Lung (tissue), 12 donors: ENCODE measurements around the gene AADACL4. TPM values are rescaled to one million over a fixed set of nuclear protein-coding genes. Genes with fewer than 3 reads are reported as not detected.

Experiments
- ATAC-seq: fragments of 200-7000 bp; cut with Tn5 transposase; one replicate; pipeline ENCODE4 v1.9.1; 2020; ENCODE audit warnings: moderate number of reproducible peaks; ENCODE audit not compliant: insufficient read depth, low FRiP score
- DNase-seq, 3 donors: peaks; one replicate each; pipeline ENCODE4 v3.0.0-alpha.2; 2013 to 2017
- H3K27ac ChIP-seq, 2 donors: one replicate each; pipeline ENCODE4 v1.5.1; 2013; ENCODE audit warnings: mild to moderate bottlenecking in 2 of 2, moderate library complexity in 2 of 2, control low read depth in 1 of 2, inconsistent platforms in 1 of 2, low read depth in 1 of 2, low read length in 1 of 2
- H3K27me3 ChIP-seq, 3 donors: one replicate each; pipeline ENCODE4 v1.5.1; 2013; ENCODE audit warnings: low read length in 2 of 3; ENCODE audit not compliant: control insufficient read depth in 3 of 3, insufficient read depth in 3 of 3
- H3K36me3 ChIP-seq, 4 donors: one replicate each; pipeline ENCODE4 v1.5.1; 2013; ENCODE audit warnings: low read length in 4 of 4, mild to moderate bottlenecking in 1 of 4, moderate library complexity in 1 of 4; ENCODE audit not compliant: control insufficient read depth in 4 of 4, insufficient read depth in 4 of 4
- H3K4me1 ChIP-seq, 5 donors: one replicate each; pipeline ENCODE4 v1.5.1; 2013; ENCODE audit warnings: low read length in 5 of 5, mild to moderate bottlenecking in 2 of 5, moderate library complexity in 1 of 5; ENCODE audit not compliant: control insufficient read depth in 5 of 5, insufficient read depth in 5 of 5
- H3K4me3 ChIP-seq: one replicate; pipeline ENCODE4 v1.5.1; 2013; ENCODE audit warnings: mild to moderate bottlenecking, control low read depth, moderate library complexity
- H3K9ac ChIP-seq, 2 donors: one replicate each; pipeline ENCODE4 v1.5.1; 2013; ENCODE audit warnings: low read length in 2 of 2, control low read depth in 1 of 2; ENCODE audit not compliant: insufficient read depth in 1 of 2
- H3K9me3 ChIP-seq, 4 donors: one replicate each; pipeline ENCODE4 v1.5.1; 2013; ENCODE audit warnings: low read length in 3 of 4, mild to moderate bottlenecking in 1 of 4, moderate library complexity in 1 of 4; ENCODE audit not compliant: control insufficient read depth in 4 of 4, insufficient read depth in 3 of 4
- WGBS, 2 donors: extraction: QIAGEN DNeasy Blood & Tissue Kit; methylation state at CpG; one replicate each; pipeline ENCODE4 v1.1.7; 2013; 5-methylcytosine and 5-hydroxymethylcytosine counted together
- polyA plus RNA-seq, 2 donors: library from polyadenylated mRNA; stranded (reverse); fragments of 200-250 nt; gene quantifications; one replicate each; pipeline ENCODE4 v1.2.1, GENCODE V29; 2013
- total RNA-seq, 2 donors: library from RNA; depleted of rRNA in 1 of 2; stranded (reverse); fragments of >200 nt in 1 of 2; gene quantifications; one replicate each; pipeline ENCODE4 v1.2.1, GENCODE V29; 2014 to 2021
- TF ChIP-seq, protein P1 (sequence below): IDR thresholded peaks from 2 replicates; pipeline ENCODE4 v1.5.1; 2012; ENCODE audit warnings: mild to moderate bottlenecking; ENCODE audit errors: control extremely low read depth, extremely low read depth
- donor health status: control.
- donor health status: control.
- donor health status: Bipolar disorder and iron deficiency.
- donor health status: healthy.
- donor health status: DM: yes; HTN: yes; CAD: no.

AADACL4 gene
- total and polyA plus RNA-seq, 4 donors: not detected

DNA sequence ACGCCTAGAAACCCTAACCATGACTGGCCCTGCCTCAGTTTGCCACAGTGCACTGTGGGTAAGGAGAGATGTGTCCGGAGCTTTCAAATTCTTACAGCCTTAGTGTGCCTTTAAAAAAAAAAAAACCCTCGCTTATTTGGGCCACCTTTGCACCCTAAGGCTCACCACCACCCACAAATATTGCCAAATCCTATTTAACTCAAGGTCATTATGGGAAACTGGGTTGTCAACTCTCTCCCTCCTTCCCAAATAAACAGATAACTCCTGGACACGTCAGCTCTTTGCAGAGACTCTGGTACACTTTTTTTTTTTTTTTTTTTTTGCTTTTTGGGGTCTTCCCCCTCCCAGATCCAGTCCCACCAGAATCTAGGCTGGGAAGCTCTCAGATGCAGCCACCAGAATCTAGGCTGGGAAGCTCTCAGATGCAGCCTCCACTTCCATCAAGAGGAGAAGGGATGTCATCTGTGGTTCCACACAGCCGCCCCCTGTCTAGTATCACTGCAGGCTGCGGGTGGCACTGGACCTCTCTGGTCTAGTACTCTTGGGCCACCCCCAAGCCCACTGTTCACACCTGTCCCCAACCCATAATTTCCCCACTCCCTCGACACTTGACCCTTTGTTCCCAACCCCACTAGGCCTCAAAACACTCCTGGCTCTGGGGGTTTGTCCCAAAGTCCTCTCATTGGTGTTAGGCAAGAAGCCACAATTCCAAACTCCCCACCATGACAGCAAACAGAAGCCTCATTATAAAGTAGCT is 29.3 kb upstream of the AADACL4 start:
- ATAC-seq (no peak), DNase-seq (no peak)
- Histone ChIP-seq H3K36me3 (peaks cover 0 to 13% (median 9%) of the 10 kb centered on the region in 4 donors), H3K27me3 (no peaks in the 10 kb centered on the region), H3K9ac (no peak overlapping the region), H3K4me1 (peaks cover 5 to 31% (median 10%) of the 10 kb centered on the region in 5 donors), H3K4me3 (no peak overlapping the region), H3K9me3 (no peaks in the 10 kb centered on the region), H3K27ac (peak overlapping the region; percentile 90 to 98)
- TF ChIP-seq, protein P1, sequence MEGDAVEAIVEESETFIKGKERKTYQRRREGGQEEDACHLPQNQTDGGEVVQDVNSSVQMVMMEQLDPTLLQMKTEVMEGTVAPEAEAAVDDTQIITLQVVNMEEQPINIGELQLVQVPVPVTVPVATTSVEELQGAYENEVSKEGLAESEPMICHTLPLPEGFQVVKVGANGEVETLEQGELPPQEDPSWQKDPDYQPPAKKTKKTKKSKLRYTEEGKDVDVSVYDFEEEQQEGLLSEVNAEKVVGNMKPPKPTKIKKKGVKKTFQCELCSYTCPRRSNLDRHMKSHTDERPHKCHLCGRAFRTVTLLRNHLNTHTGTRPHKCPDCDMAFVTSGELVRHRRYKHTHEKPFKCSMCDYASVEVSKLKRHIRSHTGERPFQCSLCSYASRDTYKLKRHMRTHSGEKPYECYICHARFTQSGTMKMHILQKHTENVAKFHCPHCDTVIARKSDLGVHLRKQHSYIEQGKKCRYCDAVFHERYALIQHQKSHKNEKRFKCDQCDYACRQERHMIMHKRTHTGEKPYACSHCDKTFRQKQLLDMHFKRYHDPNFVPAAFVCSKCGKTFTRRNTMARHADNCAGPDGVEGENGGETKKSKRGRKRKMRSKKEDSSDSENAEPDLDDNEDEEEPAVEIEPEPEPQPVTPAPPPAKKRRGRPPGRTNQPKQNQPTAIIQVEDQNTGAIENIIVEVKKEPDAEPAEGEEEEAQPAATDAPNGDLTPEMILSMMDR: no peak
- 73 to 80% methylated on average over 7 of the region's 7 CpGs for WGBS, 2 donors

DNA sequence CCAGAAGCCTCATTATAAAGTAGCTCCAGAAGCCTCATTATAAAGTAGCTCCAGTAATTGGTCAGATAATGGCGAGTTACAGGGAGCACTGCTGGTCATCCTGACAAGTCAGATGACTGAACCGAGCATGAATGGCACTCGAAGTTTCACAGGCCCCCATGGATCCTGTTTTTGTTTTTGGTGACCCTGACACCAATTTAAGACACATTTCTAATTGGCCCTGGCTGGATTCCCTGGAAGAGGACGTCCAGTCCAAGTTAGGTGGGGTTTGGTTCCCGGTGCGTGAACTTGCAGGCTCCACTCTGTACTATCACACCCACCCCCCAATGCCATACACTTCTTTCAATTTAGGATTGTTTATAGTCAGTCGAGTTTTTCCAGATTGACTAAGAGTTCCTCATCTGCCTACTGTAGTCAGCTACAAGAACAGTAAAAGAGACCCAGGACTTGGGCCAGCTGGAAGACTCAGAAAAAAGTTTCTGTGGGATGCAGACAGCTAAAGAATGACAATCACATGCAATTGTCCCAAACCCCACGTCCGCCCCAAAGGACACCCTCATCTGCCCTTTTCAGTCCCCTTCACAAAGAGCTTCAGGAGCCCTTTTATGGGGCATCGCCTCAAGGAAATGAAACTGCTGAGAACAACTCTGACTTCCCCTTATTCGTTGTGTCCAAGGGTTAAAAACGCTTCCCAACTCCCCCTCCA is 28.6 kb upstream of the AADACL4 start:
- no peaks in the 10 kb centered on the region for H3K27me3 ChIP-seq
- peaks cover 5 to 32% (median 12%) of the 10 kb centered on the region in 5 donors for H3K4me1 ChIP-seq
- peak in 2 of 3 donors; percentile 52 to 65 for DNase-seq
- 20 to 31% methylated on average over 12 of the region's 12 CpGs for WGBS, 2 donors
- peak overlapping the region; percentile 90 to 98 for H3K27ac ChIP-seq
- peak overlapping the region; percentile 34 for H3K4me3 ChIP-seq
- no peak for ATAC-seq
- TF ChIP-seq, protein P1: no peak
- H3K9me3 ChIP-seq: no peaks in the 10 kb centered on the region
- H3K9ac ChIP-seq: peak overlapping the region; percentile 11 to 63
- peaks cover 0 to 13% (median 9%) of the 10 kb centered on the region in 4 donors for H3K36me3 ChIP-seq

DNA sequence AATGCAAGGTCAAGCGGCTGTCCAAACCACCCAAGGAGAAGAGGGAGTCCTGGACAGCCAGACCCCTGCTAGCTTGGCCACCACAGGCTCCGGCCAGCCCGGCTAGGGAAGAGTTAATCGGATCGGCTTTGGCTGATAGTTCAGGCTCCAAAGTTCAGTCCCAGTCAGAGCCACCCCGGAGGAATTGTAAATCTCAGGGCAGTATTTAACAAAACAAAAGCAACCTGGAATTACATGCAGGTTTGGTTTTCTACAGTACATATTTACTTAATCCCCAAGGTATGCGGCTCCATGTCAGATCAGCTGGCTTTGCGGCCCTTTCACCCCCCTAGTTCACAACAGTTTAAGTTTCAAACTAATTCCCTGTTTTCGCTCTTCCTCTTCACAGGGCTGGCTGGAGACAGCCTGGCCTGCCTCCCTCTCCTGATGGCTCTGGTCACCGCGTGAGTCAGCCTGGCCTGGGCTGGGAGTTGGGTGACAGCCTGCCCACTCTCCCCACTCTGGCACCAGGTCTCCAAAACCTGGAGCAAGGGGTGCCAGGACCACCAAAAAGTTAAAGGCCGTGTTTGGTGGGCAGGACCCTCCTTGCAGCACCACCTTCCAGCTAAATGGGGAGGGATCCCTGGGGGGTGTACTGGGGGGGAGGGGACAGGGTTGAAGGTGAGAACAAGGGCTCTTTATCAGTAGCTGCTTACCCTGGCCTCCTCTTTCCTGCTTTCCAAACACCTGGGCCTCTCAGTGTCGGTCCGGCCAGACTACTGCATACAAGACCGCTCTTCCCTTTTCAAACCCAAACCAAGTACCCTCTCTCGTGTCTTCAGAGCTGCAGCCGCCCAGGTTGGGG is 27.8 kb upstream of the AADACL4 start:
- peaks cover 0 to 8% (median 6%) of the 10 kb centered on the region in 4 donors for H3K36me3 ChIP-seq
- 9 to 15% methylated on average over 17 of the region's 17 CpGs for WGBS, 2 donors
- peak overlapping the region; percentile 90 to 98 for H3K27ac ChIP-seq
- TF ChIP-seq, protein P1: no peak
- DNase-seq (peak; percentile 38 to 73 (median 57)), ATAC-seq (peak; percentile 14)
- peaks cover 5 to 32% (median 12%) of the 10 kb centered on the region in 5 donors for H3K4me1 ChIP-seq
- peak overlapping the region; percentile 39 to 63 for H3K9ac ChIP-seq
- peak overlapping the region; percentile 39 for H3K4me3 ChIP-seq
- H3K27me3 ChIP-seq: no peaks in the 10 kb centered on the region
- H3K9me3 ChIP-seq: no peaks in the 10 kb centered on the region
